NCI-H524 treated with DMSO at 0.1 percent for 48 hours (cell line): Measurements from ENCODE around the gene XRCC3.
A peak's percentile ranks its signal among the peaks of the same experiment; 100 is the strongest.
"Not testable (repeated sequence)": the region's sequence is repeated elsewhere in the genome, so short reads cannot be mapped to it uniquely, and the experiment has no call there.

Source experiments
- DNase-seq: peaks from one replicate; lab custom pipeline; 2025; lab: John Stamatoyannopoulos, UW

Gene XRCC3

GRCh38 chr14:103693515-103693914, 21.7 kb downstream of the XRCC3 start:
- DNase-seq: no peak

DNA sequence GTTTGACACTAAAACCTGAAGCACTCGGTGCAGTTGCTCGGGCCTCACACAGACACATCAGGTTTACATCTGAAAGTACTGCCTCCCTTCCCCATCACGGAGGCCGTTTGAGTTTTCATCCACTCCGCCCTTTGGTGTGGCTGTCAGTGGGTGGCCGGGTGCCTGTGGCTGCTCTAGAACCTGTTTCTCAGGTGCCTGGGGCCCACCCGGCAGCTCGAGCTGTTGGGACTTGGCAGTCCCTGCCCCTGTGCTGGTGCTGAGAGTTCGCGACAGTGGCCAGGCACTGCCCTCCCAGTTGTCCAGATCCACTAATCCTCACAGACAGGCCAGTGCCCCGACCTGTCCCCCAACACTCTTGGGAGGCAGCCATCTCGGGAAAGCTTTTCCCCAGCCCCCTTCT, 22.4 kb downstream of the XRCC3 start:
- no peak for DNase-seq

DNA sequence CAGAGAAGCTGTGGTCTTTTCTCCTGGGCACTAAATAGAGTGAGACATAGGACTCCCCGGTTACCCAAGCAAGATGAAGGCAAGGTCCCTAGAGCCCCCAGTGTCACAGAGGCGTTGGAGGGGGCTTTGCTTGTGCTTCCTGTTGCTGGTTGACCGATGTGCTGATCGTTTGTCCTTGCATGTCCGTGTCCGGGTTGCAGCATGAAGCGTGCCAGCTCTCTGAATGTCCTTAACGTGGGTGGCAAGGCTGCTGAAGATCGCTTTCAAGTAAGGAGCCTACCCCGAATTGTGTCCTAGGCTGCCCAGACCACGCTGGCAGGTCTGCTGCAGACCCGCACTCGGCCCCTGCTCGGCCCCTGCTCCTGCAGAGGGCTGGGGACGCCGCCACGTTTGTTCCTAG, 23.1 kb downstream of the XRCC3 start:
- no peak for DNase-seq

GRCh38 chr14:103691655-103692054, 23.6 kb downstream of the XRCC3 start:
- DNase-seq: not testable (repeated sequence)

GRCh38 chr14:103690332-103690731, 24.9 kb downstream of the XRCC3 start:
- no peak for DNase-seq

DNA sequence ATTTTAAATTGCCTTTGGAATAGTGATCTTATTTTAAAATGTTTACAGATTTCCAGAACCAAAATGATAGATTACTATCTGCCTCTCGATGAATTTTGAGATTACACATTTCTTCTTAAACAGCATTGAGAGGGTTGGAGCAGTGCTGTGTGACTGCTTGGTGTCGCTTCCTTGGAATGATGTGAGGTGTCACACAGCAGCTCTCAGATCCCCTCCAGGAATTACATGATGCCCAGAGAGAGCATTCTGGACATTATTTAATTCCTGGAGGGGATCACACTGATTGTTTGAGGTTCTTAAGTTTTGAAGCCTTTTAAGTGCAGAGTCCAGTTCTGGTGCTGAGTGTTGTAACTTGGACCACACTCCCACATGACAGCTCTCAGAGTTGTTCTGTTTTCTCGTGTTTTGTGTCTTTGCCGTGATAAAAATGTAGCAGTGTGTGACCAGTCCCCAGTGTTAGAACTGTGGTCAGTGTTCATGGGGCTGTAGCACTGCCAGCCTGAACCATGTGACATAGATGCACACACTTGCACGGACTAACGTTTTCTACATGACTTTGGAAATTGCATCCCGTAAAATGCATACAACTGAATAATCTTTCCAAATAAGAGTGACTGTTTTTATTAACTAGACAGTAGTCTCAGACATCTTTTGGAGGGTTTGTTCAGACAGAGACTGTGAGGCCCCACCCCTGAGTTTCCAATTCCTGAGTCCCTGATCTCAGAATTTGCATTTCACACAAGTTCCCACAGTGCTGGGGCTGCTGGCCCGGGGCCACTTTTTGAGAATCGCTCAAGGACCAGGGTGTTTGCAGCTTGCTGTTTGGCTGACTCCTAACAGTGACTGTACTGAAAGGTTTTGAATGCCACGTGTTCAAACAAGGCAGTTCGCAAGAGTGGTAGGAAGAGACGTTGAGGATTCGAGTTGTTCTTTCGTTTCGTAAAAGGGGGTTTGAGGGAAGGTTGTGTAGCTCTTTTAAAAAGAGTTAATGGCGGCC, 26.0 kb downstream of the XRCC3 start:
- DNase-seq: no peak

DNA sequence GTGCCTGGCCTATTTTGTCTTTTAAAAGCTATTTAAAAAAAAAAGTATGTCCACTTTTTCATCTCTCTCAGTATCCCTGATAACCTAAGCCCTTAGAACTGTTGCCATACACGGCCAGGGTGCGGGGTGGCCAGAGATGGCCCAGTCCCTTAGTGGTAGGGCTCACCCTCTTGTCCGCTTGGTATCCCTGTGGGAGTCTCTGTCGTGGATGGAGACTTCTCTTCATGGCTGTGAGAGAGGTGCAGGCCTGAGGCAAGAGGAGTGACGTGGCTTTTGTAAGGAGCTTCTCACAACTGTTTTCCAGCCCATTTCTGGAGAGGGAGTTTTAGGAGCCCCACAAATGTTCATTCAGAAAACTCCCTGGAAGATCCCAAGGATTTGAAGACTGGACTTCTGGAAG, 26.8 kb downstream of the XRCC3 start:
- DNase-seq: no peak

DNA sequence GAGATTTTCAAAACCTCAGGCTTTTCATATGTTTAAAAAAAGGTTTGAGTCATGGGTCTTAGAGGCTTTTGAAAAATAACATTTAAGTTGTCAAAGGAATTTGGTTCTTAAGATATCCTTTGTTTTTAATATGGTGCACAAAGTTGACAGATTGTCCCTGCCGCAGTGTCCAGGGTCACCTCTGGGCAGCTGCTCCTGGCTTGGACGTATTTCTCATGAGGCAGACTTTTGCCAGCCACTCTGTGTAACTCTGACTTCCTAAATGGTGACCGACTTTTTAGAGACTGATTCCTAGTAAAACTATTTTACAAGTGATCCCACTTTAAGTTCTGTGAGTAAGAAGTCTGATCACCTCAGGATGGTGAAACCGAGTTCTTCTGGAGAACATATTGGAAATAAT, 27.5 kb downstream of the XRCC3 start:
- DNase-seq: no peak

DNA sequence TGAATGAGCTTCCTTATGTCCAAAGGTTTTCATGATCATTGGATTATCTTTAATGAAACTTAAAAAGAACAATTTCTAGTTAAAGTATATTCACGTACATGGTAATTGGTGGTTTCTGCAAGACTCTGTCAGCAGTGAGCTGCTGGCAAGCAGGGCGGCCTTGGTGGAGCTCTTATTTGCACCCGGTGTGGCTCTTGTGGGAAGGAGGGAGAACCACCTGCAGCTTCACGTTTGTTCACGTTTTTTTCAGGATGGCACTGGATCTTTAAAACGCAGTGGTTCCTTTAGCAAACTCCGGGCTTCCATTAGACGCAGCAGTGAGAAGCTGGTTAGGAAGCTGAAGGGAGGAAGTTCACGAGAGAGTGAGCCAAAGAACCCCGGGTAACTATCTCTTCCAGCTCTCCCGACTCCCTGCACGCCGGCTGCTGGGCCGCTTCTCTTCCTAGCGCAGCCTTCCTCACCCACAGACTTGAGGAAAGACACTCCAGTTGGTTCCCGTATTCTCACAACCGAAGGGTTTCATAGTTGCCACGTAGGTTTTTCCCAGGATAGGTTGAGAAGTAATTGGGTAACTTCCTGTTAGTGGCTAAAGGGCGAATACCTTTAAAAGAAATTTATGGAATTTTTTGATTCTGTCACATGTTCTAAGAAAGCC, 28.3 kb downstream of the XRCC3 start:
- DNase-seq: no peak

- no peak for DNase-seq
These were observed 29.7 kb downstream of the XRCC3 start for GRCh38 chr14:103685276-103686211.

GRCh38 chr14:103684871-103685270, 30.4 kb downstream of the XRCC3 start:
- DNase-seq: no peak

GRCh38 chr14:103684471-103684870, 30.8 kb downstream of the XRCC3 start:
- DNase-seq: no peak

- DNase-seq: no peak
These were observed 32.1 kb downstream of the XRCC3 start for GRCh38 chr14:103683139-103683538.

DNA sequence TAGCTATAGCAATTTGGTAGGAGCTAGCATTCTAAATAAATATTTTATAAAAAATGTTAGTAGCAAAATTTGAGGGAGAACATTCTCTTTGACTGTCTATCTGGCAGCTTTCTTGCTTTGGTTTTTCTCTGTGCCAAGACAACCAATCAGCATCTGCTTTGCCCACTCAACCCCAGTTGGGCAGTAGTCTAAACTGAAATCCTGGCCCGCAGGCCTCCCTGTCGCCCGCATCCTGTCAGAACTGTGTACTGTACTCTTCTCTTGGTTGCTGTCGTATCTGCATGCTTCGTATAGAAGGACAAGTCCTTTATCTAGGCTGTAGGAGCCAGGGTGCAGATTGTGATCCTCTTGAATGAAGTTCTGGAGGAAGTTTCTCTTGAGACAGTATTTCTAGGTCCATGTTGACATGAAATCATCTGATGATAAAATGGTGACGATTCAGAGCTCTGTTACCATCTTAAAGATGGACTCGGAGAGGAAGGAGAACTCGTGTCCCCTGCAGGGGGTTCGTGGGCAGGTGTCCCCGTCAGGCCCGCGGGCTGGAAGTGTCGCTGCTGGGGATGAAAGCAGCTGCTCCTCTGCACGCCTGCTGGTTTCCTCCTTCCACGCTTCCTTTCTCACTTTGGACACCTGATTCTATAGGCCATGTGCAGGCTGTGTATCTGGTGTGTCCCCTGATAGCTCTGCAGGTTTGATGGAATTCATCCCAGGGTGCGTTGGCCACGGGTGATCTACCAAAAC, 34.6 kb downstream of the XRCC3 start:
- DNase-seq: no peak

DNA sequence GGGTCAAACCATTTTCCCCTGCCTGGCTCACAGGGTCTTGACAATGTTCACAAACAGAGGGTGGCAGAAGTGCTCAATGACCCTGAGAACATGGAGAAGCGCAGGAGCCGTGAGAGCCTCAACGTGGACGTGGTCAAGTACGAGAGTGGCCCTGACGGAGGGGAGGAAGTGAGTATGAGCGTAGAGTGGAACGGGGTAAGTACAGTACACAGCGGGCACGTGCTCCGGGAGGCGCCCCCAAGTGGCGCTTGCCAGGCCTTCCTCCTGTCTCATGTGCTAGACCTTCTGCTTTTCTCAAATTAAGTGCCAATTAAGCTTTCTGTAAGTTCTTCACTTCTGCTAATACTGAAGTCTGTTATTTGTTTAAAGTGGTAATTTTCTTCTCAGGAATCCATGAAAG, 35.9 kb downstream of the XRCC3 start:
- DNase-seq: peak; percentile 43

DNA sequence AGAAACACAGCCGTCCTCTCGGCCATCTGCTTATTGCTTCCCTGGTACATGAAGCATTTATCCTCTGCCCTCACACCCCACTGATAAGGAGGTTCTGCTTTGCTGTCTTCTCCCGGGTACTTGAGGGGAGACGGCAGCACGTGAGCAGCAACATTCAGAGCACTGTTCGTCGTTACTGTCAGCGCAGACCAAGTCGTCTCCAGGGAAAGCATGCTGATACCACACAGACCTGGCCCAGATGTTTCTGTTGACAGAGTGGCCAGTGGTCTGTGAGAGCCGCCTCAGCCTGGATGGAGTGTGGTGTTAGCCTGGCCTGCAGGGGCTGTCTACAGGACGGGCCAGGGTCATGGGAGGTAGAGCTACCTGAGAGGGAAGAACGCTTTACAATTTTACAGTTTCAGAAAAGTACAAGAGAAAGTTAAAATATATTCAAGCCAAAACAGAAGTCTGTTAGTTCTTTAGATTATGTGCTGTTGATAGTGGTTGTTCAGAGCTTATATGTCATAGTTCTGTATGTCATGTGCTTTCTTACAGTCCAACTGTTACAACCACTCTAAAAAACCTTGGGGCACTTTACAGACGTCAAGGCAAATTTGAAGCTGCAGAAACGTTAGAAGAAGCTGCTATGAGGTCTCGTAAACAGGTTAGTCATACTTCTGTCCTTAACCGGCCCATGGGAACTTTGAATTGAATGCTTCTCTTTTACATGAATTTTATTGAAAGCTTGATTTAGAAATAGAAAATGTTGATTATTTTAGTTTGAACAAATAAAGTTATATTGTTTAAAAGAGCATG, 38.2 kb downstream of the XRCC3 start:
- no peak for DNase-seq

DNA sequence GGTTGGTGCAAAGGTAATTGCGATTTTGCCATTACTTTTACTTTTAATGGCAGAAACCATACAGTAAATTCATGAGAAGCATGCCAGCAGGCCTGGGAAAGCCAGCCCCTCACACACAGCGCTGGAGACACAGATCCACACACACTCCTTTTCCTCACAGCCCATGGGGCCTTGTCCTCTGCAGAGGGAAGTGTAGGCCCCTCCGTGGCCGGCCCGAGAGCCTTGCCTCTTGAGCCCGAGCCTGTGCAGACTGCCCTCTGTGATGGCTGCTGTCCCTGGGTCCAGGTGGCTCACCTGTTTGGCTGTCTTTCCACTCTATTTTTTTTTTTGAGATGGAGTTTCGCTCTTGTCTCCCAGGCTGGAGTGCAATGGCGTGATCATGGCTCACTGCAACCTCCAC, 39.3 kb downstream of the XRCC3 start:
- no peak for DNase-seq

DNA sequence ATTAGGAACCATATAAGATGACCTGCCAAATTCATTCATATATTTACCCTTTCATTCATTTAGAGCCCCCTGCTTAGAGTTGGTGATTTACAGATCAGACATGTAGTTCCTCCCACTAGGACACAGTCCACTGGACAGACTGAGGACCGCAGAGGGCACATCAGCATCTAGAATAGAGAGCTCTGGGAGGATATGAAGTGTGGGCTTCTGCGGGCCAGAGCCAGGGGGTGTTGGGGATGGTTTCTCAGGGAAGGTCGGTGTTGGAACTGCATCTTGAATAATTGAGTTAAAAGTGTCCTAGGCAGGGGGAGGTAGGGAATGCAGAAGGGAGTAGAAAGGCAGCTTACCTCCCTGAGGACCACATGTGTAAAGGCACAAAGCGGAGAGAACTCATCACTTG, 43.3 kb downstream of the XRCC3 start:
- no peak for DNase-seq

DNA sequence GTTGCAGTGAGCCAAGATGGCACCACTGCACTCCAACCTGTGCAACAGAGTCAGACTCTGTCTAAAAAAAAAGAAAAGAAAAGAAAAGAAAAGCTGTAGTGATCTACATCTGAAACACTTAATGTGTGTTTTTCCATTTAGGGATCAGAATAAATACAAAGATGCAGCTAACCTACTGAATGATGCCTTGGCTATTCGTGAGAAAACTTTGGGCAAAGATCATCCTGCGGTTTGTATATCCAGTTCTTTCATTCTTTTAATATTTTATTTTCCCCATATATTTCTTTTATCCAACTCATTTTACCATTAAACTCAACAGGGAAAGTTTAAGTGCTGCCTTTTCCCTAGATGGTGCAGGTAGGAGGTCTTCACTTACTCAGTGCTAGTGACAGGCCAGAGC, 45.9 kb downstream of the XRCC3 start:
- DNase-seq: no peak

DNA sequence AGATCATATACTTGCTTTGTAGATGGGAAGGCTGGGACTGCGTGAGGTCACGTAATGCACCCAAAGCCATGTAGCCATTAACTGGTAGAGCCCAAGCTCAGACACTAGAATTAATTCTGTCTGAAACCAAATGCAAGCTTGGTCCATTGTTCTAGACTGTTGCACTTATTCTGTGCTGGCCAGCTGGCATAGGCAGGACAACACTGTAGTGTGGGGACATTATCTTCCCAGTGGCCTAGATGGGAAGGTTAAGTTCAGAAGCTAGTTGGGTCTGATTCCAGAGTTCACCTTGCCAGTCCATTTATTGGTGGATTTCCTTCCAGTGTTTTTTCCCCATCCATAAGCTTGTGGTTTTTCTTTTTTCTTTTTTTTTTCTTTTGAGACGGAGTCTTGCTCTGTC, 47.1 kb downstream of the XRCC3 start:
- DNase-seq: no peak

- DNase-seq: no peak
These were observed 47.6 kb downstream of the XRCC3 start for GRCh38 chr14:103667671-103668070.
